Measurements from ENCODE around the gene LPIN1. TPM values are rescaled to one million over a fixed set of nuclear protein-coding genes. Genes with fewer than 3 reads are reported as not detected.
A peak's percentile ranks its signal among the peaks of the same experiment; 100 is the strongest.

LPIN1 gene
- polyA plus RNA-seq, 2 of the 4 experiments (the other 2 are of a cell fraction), result 19.2 to 27.5 TPM

- Histone ChIP-seq H3K4me1 (peaks cover 47% of the 10 kb centered on the region), H3K9me3 (no peaks in the 10 kb centered on the region), H3K27ac (peak overlapping the region; percentile 86 to 90), H3K4me3 (peak overlapping the region; percentile 24; the same call in 1 of the 3 replicates), H3K4me2 (peak overlapping the region; percentile 89)
- ChIA-PET CTCF (interaction anchor here (0.8 to 13.3 kb wide), 14 partner anchors 9 to 267 kb away, joined by 3 to 83 read pairs (median 6); no protein-coding TSS in a partner anchor), POLR2A (interaction anchor here (0.5 to 2.4 kb wide), 5 partner anchors 9 to 541 kb away, joined by 3 to 10 read pairs (median 3); no protein-coding TSS in a partner anchor)
- FAIRE-seq, result no peak
- TF ChIP-seq NR3C1 (IDR thresholded peaks at IDR 0.05), result no peak
- no peak for TF ChIP-seq ZC3H11A (IDR thresholded peaks at IDR 0.05)
- TF ChIP-seq HOXB13 (CRISPR knock-in tag; IDR thresholded peaks at IDR 0.05; ENCODE audit: low read depth), result no peak
- no peak for TF ChIP-seq CEBPB (IDR thresholded peaks at IDR 0.05)
- TF ChIP-seq TFCP2L1 (CRISPR knock-in tag; IDR thresholded peaks at IDR 0.05), result no peak
- no peak for TF ChIP-seq ESRRA (IDR thresholded peaks at IDR 0.05; ENCODE audit: borderline replicate concordance, low read length)
- no peak for TF ChIP-seq JUNB (IDR thresholded peaks at IDR 0.05)
- TF ChIP-seq SREBF2 (IDR thresholded peaks at IDR 0.05), result no peak
- no peak for TF ChIP-seq MAZ (IDR thresholded peaks at IDR 0.05; ENCODE audit: borderline replicate concordance, low read depth, low read length)
- no peak for TF ChIP-seq FOSL2 (IDR thresholded peaks at IDR 0.05)
- no peak for TF ChIP-seq FOSL2 (CRISPR knock-in tag; IDR thresholded peaks at IDR 0.05)
- no peak for TF ChIP-seq ZSCAN20 (CRISPR knock-in tag; IDR thresholded peaks at IDR 0.05)
- TF ChIP-seq MAX (IDR thresholded peaks at IDR 0.05), result no peak
- peak in 1 of 2 experiments; percentile 21; a peak in 1 of 5 replicates for TF ChIP-seq RAD21 (conservative IDR thresholded peaks at IDR 0.05 in 1 of 2, IDR thresholded peaks at IDR 0.05 in 1 of 2)
- TF ChIP-seq PHF8 (IDR thresholded peaks at IDR 0.05; ENCODE audit: borderline replicate concordance, low read depth), result no peak
- TF ChIP-seq, protein P1, sequence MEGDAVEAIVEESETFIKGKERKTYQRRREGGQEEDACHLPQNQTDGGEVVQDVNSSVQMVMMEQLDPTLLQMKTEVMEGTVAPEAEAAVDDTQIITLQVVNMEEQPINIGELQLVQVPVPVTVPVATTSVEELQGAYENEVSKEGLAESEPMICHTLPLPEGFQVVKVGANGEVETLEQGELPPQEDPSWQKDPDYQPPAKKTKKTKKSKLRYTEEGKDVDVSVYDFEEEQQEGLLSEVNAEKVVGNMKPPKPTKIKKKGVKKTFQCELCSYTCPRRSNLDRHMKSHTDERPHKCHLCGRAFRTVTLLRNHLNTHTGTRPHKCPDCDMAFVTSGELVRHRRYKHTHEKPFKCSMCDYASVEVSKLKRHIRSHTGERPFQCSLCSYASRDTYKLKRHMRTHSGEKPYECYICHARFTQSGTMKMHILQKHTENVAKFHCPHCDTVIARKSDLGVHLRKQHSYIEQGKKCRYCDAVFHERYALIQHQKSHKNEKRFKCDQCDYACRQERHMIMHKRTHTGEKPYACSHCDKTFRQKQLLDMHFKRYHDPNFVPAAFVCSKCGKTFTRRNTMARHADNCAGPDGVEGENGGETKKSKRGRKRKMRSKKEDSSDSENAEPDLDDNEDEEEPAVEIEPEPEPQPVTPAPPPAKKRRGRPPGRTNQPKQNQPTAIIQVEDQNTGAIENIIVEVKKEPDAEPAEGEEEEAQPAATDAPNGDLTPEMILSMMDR (IDR thresholded peaks at IDR 0.05), result peak; percentile 23; the same call in 1 of the 3 replicates
- TF ChIP-seq TP53 (CRISPR knock-in tag; IDR thresholded peaks at IDR 0.05), result no peak
- no peak for TF ChIP-seq FOSB (CRISPR knock-in tag; IDR thresholded peaks at IDR 0.05)
- TF ChIP-seq SMC3 (IDR thresholded peaks at IDR 0.05), result no peak
- no peak for TF ChIP-seq NPAS2 (CRISPR knock-in tag; IDR thresholded peaks at IDR 0.05; ENCODE audit: borderline replicate concordance)
- no peak for TF ChIP-seq E2F6 (IDR thresholded peaks at IDR 0.05; ENCODE audit: borderline replicate concordance, low read depth)
- no peak for TF ChIP-seq ATOH8 (CRISPR knock-in tag; IDR thresholded peaks at IDR 0.05; ENCODE audit: low read depth)
- TF ChIP-seq FOXS1 (CRISPR knock-in tag; IDR thresholded peaks at IDR 0.05), result no peak
- TF ChIP-seq ELK1 (IDR thresholded peaks at IDR 0.05; ENCODE audit: low read depth, low read length), result no peak
- TF ChIP-seq MAFK (IDR thresholded peaks at IDR 0.05; ENCODE audit: partially characterized antibody), result peak; percentile 91
- no peak for TF ChIP-seq CHD4 (IDR thresholded peaks at IDR 0.05; ENCODE audit: borderline replicate concordance)
- TF ChIP-seq BCL3 (IDR thresholded peaks at IDR 0.05), result no peak
- 75% methylated on average over 14 of the region's 14 CpGs for WGBS (ENCODE audit: missing lambda C conversion rate)
- ATAC-seq, result peak; percentile 16 to 39; a peak in 3 of 6 replicates
- DNase-seq (ENCODE audit: low read depth in 1 of 2, low spot score in 1 of 2), result peak; percentile 60 to 67
Measured at GRCh38 chr2:11744631-11745394, 1.6 kb upstream of the LPIN1 start.

Data from A549 (cell line).